HG03095 (cell line): ENCODE data around the gene ZFP36.

Source experiments
- ATAC-seq: cut with Tn5 transposase; IDR thresholded peaks from one replicate; pipeline ENCODE4 v1.9.1; 2021; ENCODE audit warnings: moderate library complexity; ENCODE audit not compliant: unreplicated experiment

ZFP36 gene

DNA sequence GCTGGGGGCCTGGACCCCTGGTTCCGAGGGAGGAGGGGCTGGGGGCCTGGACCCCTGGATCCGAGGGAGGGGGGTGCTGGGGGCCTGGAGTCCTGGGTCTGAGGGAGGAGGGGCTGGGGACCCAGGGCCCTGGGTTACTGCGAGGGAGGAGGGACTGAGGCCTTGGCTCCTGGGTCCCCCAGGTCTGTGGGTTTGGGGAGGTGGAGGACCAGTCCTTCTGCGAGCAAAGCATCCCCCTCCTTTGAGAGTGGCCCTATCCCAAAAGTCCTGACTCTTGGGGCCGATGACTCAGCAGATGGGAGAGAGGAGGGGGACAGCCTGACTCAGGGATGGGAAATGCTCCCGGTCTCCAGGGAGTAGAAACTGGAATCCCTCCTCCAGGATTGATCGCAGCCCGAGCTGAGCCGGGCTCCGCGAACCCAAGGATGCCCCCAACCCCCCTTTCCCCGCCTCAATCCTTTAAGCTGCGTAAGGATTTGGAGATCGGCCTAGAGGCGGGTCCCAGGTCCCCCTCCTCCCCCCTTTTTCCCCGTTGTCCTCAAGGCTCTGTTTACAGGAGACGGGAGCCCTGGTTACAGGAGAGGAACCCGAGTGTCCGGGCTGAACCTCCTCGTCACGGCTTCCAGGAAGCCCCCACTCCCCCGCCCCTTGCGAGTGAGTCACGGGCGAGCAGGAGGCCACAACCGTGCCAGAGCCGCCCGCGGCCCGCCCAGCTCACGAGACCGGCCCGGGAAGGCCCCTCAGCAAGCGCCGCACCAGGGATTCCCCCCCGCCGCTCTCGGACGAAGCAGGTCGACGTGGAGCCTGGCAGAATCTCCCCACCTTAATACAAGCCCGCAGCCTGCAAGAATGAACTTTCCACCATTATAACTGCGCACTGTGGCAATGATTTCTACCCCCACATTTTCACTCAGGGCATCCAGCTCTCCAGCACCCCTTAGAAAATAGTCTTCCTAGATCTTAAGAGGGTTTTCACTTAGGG, 3.0 kb upstream of the ZFP36 start:
- no peak for ATAC-seq

DNA sequence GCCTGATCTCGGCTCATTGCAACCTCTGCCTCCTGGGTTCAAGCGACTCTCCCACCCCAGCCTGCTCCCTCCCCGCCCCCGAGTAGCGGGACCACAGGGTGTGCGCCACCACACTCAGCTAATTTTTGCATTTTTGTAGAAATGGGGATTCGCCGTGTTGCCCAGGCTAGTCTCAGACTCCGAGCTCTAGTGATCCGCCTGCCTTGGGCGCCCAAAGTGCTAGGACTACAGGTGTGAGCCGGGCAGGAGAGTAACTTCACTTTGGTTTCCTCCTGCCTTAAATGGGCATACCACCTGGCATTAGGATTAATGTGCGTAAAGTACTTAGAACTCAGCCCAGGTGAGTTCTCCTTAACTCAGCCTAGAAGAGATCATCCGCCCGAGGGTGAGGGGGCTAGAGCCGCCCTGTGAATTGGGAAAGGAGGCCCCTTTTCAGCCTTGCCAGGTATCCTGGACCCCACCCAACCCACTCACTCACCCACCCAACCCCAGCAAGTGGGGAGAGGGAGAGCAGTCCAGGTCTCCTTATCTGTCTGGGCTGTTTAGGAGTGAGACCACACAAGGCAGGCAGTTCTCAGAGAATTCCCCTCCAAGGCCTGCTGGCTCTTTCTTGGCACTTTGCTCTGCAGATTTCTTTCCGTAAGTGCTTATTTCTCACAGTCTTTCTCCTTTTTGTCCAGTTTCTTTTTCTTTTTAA, 1.2 kb upstream of the ZFP36 start:
- no peak for ATAC-seq

DNA sequence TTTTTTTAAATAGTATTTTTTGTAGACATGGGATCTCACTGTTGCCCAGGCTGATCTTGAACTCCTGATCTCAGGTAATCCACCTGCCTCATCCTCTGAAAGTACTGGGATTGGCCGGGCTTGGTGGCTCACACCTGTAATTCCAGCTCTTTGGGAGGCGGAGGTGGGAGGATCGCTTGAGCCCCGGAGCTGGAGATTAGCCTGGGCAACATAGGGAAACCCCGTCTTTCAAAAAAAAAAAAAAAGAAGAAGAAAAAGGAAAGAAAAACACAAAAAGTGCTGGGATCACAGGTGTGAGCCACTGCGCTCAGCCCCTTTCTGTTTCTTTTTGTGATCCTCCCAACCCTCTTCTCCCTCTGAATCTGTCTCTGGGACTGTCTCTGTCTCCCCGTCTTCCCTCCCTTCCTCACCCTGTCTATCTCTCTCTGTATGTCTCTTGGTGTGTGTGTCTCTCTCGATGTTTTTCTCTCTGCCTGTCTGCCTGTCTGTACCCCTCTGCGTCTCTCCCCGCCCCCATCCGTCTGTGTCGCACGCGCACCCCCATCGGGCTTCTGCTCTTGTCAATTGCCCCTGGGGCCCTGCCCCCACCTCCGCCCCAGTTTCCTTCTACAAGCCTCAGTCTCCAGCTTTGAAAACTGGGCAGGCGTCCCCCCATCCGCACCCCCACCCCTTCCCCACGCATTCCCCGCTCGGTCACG, 540 bp upstream of the ZFP36 start:
- no peak for ATAC-seq

DNA sequence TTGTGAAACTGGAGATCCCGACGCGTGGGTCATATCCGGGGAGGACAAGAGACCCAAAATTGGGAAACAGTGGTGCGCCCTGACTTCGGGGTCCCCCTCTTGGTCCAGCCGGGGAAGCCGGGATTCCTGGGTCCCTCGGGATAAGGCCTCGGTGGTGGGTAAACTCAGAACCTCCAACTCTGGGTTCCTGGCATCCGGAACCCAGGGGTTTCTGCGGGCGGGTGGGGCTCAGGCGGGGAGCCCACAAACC, 688 bp downstream of the ZFP36 start:
- ATAC-seq = no peak

DNA sequence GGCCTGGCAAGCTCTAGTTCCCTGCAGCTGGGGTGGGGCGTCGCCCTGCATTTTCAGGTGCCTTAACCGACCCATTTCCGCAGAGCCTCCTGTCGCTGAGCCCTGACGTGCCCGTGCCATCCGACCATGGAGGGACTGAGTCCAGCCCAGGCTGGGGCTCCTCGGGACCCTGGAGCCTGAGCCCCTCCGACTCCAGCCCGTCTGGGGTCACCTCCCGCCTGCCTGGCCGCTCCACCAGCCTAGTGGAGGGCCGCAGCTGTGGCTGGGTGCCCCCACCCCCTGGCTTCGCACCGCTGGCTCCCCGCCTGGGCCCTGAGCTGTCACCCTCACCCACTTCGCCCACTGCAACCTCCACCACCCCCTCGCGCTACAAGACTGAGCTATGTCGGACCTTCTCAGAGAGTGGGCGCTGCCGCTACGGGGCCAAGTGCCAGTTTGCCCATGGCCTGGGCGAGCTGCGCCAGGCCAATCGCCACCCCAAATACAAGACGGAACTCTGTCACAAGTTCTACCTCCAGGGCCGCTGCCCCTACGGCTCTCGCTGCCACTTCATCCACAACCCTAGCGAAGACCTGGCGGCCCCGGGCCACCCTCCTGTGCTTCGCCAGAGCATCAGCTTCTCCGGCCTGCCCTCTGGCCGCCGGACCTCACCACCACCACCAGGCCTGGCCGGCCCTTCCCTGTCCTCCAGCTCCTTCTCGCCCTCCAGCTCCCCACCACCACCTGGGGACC, 1.2 kb downstream of the ZFP36 start:
- ATAC-seq = no peak

DNA sequence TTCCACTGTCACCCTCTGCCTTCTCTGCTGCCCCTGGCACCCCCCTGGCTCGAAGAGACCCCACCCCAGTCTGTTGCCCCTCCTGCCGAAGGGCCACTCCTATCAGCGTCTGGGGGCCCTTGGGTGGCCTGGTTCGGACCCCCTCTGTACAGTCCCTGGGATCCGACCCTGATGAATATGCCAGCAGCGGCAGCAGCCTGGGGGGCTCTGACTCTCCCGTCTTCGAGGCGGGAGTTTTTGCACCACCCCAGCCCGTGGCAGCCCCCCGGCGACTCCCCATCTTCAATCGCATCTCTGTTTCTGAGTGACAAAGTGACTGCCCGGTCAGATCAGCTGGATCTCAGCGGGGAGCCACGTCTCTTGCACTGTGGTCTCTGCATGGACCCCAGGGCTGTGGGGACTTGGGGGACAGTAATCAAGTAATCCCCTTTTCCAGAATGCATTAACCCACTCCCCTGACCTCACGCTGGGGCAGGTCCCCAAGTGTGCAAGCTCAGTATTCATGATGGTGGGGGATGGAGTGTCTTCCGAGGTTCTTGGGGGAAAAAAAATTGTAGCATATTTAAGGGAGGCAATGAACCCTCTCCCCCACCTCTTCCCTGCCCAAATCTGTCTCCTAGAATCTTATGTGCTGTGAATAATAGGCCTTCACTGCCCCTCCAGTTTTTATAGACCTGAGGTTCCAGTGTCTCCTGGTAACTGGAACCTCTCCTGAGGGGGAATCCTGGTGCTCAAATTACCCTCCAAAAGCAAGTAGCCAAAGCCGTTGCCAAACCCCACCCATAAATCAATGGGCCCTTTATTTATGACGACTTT, 2.0 kb downstream of the ZFP36 start:
- no peak for ATAC-seq

DNA sequence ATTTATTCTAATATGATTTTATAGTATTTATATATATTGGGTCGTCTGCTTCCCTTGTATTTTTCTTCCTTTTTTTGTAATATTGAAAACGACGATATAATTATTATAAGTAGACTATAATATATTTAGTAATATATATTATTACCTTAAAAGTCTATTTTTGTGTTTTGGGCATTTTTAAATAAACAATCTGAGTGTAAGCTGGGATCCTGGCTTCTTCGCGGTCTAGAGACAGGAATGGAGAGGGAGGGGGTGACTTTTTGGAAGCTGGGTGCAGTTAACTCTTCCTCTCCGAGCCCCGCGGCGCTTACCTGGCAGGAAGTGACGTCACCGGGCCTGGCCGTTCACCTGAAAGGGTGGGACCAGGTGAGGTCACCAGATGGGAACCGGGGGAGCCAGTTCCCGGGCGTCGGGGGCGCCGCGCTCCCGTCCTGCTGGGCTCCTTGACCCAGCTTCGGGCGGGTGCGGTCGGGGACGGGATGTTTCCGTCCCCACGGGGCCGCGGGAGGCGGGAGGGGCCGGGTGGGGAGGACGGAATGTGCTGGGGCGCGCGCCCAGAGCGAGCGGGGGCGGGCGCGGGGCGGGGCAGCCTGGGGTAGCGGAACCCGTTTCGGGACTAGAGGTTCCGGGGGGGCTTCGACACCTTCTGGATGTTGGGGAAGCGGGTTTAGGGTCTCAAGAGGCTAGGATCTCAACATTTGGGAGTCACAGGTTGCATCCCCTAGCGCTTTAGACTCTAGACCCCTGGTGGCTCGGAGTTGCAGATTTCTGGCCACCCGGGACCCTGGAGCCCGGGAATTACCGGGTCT, 2.8 kb downstream of the ZFP36 start:
- no peak for ATAC-seq

DNA sequence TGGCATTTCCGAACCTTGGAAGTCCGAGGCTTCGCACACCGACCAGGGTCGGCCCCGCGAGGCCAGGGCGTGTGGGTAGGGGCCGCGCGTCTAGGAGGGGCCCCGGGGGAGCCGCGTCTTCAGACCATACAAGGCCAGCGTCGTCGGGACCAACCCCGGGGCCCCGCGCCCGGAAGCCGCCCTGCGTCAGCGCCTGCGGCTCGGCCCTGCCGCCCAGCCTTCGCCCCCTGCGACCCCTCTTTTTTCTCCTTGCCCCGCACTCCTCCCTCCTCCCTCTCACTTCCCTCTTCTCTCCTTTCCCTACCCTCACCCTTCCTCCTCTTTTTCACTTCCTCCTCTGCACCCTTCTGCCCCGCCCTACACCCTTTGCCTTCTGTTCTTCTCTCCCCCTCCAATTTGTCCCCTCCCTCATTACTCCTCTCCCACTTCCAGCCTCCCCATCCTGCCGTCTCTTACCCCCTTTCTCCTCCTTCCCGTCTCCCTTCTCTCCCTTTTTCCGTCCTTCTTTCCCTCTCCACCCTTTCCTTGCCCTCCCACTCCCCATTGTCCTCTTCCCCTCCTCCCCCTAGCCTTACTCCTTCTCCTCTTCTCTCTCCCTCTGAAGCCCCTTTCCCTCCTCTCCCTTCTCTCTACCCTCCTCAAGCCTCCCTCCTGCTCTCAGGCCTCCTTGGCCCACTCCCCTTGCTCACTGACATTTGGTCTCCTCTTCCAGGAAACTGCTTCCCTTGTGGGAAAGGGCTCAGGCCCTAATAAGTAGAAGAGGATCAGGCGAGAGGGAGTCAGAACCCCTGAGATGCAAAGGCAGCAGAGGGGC, 3.6 kb downstream of the ZFP36 start:
- no peak for ATAC-seq

DNA sequence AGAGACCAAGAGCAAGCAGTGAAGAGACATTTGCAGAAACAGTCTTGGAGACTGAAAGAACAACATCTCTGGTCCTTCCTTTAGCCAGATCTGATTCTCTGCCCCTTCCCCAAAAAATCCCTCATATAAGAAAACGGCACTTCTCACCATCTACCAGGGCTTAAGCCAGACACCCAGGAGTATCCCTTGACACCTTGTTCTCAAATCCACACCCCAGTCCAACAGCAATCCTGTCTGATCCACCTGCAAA, 4.1 kb downstream of the ZFP36 start:
- ATAC-seq = no peak

DNA sequence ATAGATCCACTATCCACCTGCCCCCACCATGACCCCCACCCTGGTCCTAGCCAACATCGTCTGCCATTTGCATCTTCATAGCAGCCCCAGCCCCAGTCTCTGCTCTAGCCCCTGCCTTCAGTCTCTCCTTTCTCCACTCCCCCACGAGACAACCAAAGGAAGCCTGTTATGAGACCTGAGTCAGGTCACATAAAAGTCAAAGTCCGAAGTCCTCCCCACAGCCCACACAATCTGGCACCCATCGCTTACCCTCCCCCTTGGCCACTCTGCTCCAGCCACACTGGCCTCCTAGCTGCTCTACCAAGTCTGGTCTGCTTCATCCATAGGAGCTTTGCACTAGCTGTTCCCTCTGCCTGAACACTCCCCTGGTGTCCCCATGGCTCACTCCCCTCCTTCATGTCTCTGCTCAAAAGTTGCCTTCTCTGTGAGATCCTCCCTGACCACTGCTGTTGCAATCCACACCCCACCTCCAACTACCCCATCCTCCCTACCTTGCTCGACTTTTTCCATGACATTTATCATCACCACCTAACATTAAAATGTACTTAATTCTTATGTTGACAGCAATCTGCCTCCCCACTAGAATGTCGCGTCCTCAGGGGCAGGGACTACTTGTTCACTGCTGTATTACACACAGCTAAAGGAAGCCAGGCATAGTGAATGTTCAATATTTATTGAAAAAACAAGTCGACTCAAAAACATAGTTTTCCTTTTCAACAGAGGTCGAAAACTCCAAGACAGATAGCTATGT, 4.6 kb downstream of the ZFP36 start:
- ATAC-seq = no peak

DNA sequence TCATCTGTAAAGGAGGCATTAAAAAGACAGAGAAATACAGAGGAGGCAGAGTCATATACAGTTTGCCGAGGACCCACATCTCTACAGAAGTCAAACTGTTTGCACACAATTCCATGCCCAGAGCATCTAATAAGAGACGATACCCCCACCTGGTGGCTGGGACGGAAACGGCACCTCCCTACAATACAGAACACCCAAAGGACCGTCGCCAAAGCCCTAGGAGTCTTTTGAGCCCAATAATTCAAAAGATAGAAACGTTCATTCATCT, 5.1 kb downstream of the ZFP36 start:
- ATAC-seq = peak; percentile 17

DNA sequence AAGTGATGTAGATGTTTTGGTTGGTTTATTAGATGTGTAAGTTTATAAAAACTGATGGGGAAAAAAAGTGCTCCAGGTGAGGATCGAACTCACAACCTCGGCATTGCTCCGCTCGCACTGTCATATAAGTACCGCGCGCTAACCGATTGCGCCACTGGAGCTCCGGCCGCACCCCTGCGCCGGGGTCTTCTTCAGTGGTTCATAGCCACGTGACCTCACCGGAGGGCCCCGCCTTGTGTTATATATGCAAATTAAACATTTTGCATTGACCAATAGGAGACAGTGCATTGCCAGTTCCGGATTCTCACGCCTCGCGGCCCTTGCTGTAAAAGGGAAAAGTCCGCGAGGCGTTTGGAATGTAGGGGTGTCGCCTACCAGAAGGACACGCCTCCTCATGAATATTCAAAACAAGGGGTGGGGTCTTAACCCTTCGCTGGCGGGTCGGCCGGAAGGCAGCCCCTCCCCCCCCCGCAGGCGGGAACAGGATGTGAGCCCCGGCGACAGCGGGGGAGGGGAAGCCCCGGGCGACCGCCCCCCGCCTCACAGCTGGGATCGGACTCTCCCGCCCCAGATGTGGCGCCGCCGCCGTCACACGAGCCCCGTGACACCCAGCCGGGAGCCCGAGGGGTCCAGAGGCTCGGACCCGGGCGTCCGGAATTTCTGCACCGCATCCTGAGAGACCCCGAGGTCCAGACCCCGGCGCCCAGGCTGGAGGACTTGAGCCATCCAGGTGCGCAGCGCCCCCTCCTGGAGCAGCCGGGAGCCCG, 5.6 kb downstream of the ZFP36 start, which contains the start of gene PLEKHG2:
Gene PLEKHG2 (plus strand): TSS at position 570 of the 767 bp plus-strand sequence. CDS start 1,418 bp downstream, outside the sequence.
- ATAC-seq = peak; percentile 53

DNA sequence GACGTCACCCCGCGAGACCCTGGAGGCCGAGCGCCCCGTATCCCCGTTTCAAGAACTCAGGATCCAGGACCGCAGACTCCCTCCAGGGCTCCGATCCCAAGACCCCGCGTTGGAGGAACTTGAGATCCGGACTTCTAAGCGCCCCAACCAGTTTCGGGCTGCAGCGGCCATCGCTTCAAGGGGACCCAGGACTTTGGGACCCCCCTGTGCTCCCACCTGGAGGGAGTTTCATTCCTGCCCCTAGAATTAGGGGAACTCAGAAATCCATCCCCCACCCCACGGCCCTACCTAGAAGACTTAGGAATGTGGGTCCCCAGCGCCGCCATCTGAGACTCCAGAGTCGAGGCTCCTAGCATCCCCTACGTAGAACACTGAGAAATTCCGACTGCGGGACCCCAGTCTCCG, 6.2 kb downstream of the ZFP36 start:
- ATAC-seq = no peak

DNA sequence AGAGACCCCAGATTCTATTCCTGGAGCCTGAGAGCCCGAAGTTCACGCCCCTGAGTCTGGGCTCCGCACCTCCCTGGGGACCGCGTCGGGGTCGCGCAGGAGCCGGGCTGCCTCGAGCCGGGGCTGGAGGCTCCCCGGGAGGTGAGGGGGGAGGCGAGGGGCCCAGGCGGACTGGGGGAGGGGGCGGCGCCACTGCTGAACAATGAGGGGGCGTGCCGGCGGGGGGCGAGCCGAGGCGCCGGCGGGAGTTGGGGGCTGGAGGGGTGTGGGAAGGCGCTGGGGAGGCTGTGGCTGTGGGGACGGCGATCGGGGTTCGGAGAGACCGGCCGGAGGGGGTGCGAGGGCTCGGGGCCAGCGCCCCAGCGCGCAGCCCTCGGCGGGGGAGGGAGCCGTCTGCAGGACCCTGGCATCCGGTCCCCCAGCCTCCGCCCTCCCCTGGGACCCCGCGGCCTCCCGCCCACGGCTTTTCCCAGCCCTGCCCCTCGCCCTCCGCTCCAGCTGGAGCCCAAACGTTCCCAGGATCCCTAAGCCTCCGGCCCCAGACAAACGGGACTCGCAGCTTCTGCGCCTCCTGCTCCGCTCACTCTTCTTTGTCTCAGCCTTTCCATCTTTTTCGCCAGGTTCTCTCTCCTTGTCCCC, 6.7 kb downstream of the ZFP36 start:
- no peak for ATAC-seq

DNA sequence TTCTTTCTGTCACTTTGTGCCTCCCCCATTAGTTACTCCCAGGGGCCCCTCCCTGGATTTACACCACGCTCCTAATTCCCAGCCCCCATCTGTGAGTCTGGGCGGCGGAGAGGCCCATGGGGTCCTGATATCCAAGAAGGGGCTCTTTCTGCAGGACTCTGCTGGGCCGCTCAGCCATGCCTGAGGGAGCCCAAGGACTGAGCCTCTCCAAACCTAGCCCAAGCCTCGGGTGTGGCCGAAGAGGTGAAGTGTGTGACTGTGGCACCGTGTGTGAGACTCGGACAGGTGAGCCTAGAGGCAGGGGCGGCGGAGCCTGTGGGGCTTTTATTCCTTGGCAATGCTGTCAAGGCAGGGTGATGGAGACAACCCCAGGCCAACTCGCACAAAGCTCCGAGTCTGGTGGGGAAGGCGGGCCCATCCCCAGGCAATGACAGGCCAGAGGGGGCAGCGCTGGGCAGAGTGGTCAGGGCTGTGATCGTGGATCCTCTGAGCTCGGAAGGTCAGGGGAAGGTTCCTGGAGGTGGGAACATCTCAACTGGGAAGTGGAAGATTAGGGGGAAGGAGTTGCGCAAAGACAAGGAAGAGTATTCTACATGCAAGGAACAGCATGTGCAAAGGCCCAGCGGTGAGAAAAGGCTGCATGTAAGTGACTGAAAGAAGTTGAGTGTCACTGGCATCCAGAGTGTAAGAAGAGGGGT, 7.4 kb downstream of the ZFP36 start:
- ATAC-seq = no peak
